Subcutaneous adipose tissue (tissue), 4 donors: ENCODE measurements around the gene TMBIM4. TPM values are rescaled to one million over a fixed set of nuclear protein-coding genes. Genes with fewer than 3 reads are reported as not detected.

Experiments
- CTCF ChIP-seq: fragments of 450-650 bp; IDR thresholded peaks from one replicate; pipeline ENCODE4 v1.5.1; 2016; ENCODE audit warnings: low read depth, mild to moderate bottlenecking, control low read depth, antibody characterized with exemption, moderate library complexity
- total RNA-seq, 4 donors: library from RNA; depleted of rRNA; stranded (reverse); fragments of >200 nt; gene quantifications; one replicate each; pipeline ENCODE4 v1.1.0, GENCODE V29; 2016

Gene TMBIM4
- total RNA-seq, 4 donors from 2014 or later = 179 to 309 (median 205) TPM

DNA sequence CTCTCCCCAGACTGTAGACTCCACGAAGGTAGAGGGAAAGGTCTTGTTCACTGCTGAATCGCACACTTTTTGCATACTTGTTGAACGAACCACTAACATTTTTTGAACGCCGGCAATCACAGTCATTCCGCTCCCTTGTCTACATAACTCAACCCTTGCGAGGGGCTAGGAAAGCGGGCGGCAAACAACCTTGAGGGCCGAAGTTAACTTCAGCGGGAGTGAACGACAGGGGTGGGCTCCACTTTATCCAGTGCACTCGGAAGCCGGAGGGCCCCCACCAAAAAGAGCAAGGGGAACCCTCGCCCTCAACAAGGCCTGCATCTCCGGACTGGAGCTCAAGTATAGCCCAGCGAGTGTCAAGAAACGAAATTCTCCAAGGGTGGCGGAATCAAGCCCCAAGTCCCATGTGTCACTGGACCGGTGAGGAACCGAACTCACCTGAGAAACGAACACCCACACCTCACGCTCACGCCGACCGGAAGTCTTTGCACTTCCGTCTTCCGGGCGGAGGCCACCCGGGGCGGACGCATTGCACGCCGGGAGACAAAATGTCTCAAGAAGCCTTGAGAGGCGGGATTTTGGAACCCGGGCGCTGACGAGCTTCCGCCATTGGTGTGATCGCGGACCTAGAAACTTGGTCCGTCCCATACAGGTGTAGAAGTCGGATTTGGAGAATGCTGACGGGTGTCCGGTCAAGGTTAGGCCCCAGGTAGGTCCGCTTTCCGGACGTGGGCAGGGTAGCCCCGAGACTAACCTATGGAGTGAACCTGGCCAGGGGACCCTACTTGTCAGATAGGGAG is 39.3 kb downstream of the TMBIM4 start, which contains the start of gene LLPH:
LLPH (minus strand) TSS at position 484 of the 800 bp plus-strand sequence. CDS start 1,644 bp downstream, outside the sequence.
- TF ChIP-seq CTCF = no peak

DNA sequence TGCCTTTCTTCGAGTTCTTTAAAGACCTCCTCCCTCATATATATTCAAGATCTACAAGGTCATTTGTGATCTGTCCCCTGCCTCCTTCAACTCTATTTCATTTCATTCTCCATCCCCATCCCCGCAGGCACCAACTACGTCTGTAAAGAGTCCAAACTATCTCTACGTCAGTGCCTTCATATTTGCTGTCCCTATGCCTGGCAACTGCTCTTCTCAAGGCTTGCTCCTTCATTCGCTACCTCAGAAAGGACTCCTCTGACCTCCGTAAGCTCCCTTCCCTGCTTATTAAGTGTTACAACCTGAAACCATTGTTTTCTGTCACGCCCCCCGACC is 39.9 kb downstream of the TMBIM4 start:
- no peak for TF ChIP-seq CTCF

GRCh38 chr12:66127650-66128049 is 42.1 kb downstream of the TMBIM4 start:
- no peak for TF ChIP-seq CTCF

DNA sequence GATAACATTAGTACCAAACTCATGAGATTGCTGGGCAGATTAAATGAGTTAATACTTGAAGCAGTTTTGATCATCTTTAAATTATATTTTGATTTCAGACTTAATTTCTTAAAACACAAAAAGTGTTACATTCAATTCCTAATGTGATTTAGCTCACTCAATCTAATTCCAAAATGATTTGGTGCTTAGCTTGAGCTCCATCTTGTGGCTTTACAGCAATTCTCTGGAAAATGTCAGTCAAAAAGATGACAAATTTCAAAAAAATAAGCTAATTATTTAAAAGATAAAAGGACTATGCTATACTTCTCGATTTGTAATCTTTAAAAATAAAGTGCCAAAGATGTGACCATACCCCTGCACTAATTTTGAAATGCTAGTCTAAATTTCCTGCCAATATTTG is 49.3 kb downstream of the TMBIM4 start:
- TF ChIP-seq CTCF = no peak

DNA sequence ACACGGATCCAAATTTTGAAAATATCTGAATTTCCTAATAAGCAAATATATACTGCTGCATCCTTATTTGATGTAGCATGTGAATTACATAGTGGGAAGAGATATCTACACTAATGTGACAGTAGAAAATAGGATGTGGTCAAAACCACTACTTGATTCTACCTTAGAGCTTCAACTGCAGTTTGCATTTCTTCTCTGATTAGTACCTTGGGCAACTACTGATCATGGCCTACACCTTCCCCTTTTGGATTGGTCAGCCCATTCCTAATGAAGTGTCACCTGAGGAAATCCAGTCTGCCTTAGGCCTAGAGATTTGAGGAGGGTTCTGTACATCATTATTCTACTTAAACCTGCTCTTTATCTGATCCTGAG is 49.9 kb downstream of the TMBIM4 start:
- no peak for TF ChIP-seq CTCF

- TF ChIP-seq CTCF = no peak
Measured at GRCh38 chr12:66119229-66119869, 50.4 kb downstream of the TMBIM4 start.

DNA sequence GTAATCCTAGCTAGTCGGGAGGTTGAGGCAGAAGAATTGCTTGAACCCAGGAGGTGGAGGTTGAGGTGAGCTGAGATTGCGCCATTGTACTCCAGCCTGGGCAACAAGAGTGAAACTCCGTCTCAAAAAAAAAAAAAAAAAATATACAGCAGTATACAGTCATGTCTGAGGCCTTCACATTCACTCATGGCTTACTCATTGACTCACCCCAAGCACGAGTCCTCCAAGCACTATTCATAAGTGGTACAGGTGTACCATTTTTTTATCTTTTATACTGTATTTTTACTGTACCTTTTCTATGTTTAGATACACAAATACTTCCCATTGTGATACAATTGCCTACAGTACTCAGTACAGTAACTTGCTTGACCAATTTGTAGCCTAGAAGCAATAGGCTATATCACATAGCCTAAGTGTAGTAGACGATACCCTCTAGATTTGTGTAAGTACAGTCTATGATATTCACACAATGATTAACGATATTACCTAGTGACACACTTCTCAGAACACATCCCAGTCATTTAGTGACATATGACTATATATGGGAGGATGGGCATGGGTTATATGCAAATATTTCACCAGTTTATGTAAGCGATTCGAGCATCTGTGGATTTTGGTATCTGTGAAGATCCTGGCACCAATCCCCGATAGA is 51.4 kb downstream of the TMBIM4 start:
- no peak for TF ChIP-seq CTCF
